ENCODE measurements around the gene RGS10.

Gene RGS10

GRCh38 chr10:119504651-119505050 is 37.9 kb downstream of the RGS10 start:
- TF ChIP-seq CTCF (IDR thresholded peaks at IDR 0.05; ENCODE audit: low read depth, low read length): no peak
- no peak for DNase-seq (ENCODE audit: extremely low read depth, low read depth)

GRCh38 chr10:119503821-119504220 is 38.7 kb downstream of the RGS10 start:
- TF ChIP-seq CTCF (IDR thresholded peaks at IDR 0.05; ENCODE audit: low read depth, low read length): no peak
- DNase-seq (ENCODE audit: extremely low read depth, low read depth): no peak

DNA sequence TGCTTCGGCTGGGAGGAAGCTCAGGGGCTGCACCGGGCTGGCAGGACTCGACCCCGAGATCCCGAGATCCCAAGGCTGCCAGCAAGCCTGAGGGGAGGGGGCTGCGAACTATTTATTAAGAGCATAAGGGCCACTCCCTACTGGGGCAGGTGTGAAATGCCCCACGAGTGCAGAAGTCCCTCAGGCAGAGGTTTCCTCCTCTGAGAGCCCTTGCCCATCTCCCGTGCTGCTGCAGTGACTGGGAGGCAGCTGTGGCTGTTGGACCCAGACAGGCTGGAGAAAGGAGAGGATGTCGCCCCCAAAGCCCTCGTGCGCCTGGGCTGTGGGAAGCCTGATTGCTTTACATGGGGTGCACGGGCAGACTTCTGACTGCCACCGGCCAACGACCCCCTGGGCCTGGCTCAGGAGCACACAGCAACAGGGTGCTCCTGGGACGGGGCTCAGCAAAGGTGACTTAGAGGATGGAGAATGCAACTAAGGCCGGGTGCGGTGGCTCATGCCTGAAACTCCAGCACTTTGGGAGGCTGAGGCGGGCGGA is 39.8 kb downstream of the RGS10 start:
- TF ChIP-seq CTCF (IDR thresholded peaks at IDR 0.05; ENCODE audit: low read depth, low read length): no peak

GRCh38 chr10:119502209-119502608 is 40.3 kb downstream of the RGS10 start:
- no peak for TF ChIP-seq CTCF (IDR thresholded peaks at IDR 0.05; ENCODE audit: low read depth, low read length)
- no peak for DNase-seq (ENCODE audit: extremely low read depth, low read depth)

More for the DNA sequence above, 39.8 kb downstream of the RGS10 start:
- DNase-seq (ENCODE audit: extremely low read depth, low read depth): no peak

DNA sequence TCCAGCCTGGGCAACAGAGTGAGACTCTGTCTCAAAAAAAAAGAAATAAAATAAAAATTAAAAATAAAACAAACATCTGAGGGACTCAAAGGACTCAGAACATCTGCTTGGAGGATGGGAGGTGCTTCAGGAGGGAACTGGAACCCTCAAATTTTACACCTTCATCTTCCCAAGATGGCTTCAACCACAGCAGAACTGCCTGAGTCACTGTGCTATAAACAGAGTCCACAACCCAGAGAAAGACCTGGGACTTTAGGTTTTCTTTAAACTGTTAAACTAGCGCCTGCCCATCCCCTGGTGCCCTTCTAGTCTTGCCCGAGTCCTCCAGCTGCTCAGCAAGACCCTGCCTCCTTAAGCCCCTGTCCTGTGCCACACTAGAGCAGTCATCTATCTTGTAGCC is 40.8 kb downstream of the RGS10 start:
- no peak for DNase-seq (ENCODE audit: extremely low read depth, low read depth)
- TF ChIP-seq CTCF (IDR thresholded peaks at IDR 0.05; ENCODE audit: low read depth, low read length): no peak

GRCh38 chr10:119500821-119501220 is 41.7 kb downstream of the RGS10 start:
- TF ChIP-seq CTCF (IDR thresholded peaks at IDR 0.05; ENCODE audit: low read depth, low read length): no peak
- DNase-seq (ENCODE audit: extremely low read depth, low read depth): no peak

DNA sequence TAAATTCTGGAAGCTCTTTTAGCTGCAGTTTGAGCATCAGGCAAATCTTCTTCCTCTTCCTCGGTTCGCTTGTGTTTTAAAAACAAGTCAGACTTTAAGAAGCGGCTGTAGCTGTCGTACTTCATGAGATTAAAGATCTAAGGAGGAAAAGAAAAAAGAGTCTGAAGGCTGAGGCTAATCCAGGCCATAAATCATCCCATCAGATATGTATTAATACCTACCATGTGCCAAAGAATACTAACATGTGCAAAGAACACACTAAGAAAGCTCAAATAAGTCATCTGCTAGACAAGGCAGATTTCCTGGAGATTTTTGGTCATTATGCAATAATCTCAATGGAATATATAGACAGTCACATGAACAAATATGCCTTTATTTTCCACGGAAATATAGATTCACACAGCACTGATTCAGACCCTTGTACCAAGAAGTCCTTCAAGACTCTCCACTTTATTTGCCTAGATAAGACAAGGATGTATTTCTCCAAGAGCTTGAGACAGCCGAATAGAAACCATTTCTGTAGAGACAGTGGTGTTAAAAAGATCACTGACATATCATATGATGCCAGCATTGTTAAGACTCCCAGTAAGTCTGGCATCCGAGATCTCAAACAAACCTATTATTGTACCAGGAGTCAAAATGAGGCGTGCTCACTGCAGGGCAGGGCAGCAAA is 42.3 kb downstream of the RGS10 start:
- DNase-seq (ENCODE audit: extremely low read depth, low read depth): no peak
- no peak for TF ChIP-seq CTCF (IDR thresholded peaks at IDR 0.05; ENCODE audit: low read depth, low read length)
